ENCODE results near the gene MUC20.

- TF ChIP-seq CTCF (IDR thresholded peaks at IDR 0.05; ENCODE audit: insufficient read depth, low read depth, low read length) (no peak), EZH2 (IDR thresholded peaks at IDR 0.05; ENCODE audit: insufficient read depth, low read length) (no peak)
Observed at GRCh38 chr3:195696632-195697278, 24.0 kb upstream of the MUC20 start.
